Activated naive CD4-positive, alpha-beta T cell treated with Interleukin-2 at 50 U/mL for 16 hours (primary cell): ENCODE measurements around the gene PLXNA2.

Experiments used
- DNase-seq: peaks from one replicate; pipeline ENCODE4 v3.0.0-alpha.2; 2020

Gene PLXNA2

GRCh38 chr1:208239473-208240381, 4.5 kb downstream of the PLXNA2 start:
- DNase-seq, result no peak

GRCh38 chr1:208238710-208239472, 5.3 kb downstream of the PLXNA2 start:
- DNase-seq, result no peak

- DNase-seq, result no peak
Measured at GRCh38 chr1:208237241-208237640, 6.9 kb downstream of the PLXNA2 start.

GRCh38 chr1:208235982-208236761, 8.0 kb downstream of the PLXNA2 start:
- no peak for DNase-seq

GRCh38 chr1:208235356-208235981, 8.7 kb downstream of the PLXNA2 start:
- no peak for DNase-seq

- DNase-seq, result no peak
Measured at GRCh38 chr1:208234721-208235120, 9.5 kb downstream of the PLXNA2 start.

GRCh38 chr1:208233978-208234377, 10.2 kb downstream of the PLXNA2 start:
- no peak for DNase-seq

GRCh38 chr1:208233546-208233945, 10.6 kb downstream of the PLXNA2 start:
- DNase-seq, result no peak

- no peak for DNase-seq
Measured at GRCh38 chr1:208232662-208233038, 11.5 kb downstream of the PLXNA2 start.

GRCh38 chr1:208231881-208232661, 12.1 kb downstream of the PLXNA2 start:
- DNase-seq, result no peak

- DNase-seq, result no peak
Measured at GRCh38 chr1:208230668-208231529, 13.3 kb downstream of the PLXNA2 start.

GRCh38 chr1:208228550-208228949, 15.6 kb downstream of the PLXNA2 start:
- no peak for DNase-seq

GRCh38 chr1:208228026-208228425, 16.2 kb downstream of the PLXNA2 start:
- DNase-seq, result no peak

- DNase-seq, result no peak
Measured at GRCh38 chr1:208227366-208227765, 16.8 kb downstream of the PLXNA2 start.

- no peak for DNase-seq
Measured at GRCh38 chr1:208225954-208226937, 17.9 kb downstream of the PLXNA2 start.

- DNase-seq, result no peak
Measured at GRCh38 chr1:208224192-208224713, 19.9 kb downstream of the PLXNA2 start.

GRCh38 chr1:208223136-208223535, 21.0 kb downstream of the PLXNA2 start:
- no peak for DNase-seq

- DNase-seq, result no peak
Measured at GRCh38 chr1:208222376-208223126, 21.6 kb downstream of the PLXNA2 start.

GRCh38 chr1:208221291-208221622, 22.9 kb downstream of the PLXNA2 start:
- DNase-seq, result no peak
